Lower lobe of right lung (tissue), 2 donors: ENCODE results near the gene ID2. TPM values are rescaled to one million over a fixed set of nuclear protein-coding genes. Genes with fewer than 3 reads are reported as not detected.

Experiments used
- ATAC-seq, 2 donors: fragments of 200-7000 bp; cut with Tn5 transposase; one replicate each; pipeline ENCODE4 v1.9.1; 2020 to 2022; ENCODE audit warnings: mild to moderate bottlenecking in 2 of 2, moderate library complexity in 2 of 2
- DNase-seq: peaks from one replicate; pipeline ENCODE4 v3.0.0-alpha.2; 2020
- H3K27ac ChIP-seq: fragments of 200-600 bp; one replicate; pipeline ENCODE4 v1.8.0; 2022
- H3K27me3 ChIP-seq: fragments of 200-600 bp; one replicate; pipeline ENCODE4 v1.8.0; 2022; ENCODE audit warnings: low read depth
- H3K36me3 ChIP-seq: fragments of 200-600 bp; one replicate; pipeline ENCODE4 v1.8.0; 2022; ENCODE audit warnings: mild to moderate bottlenecking
- H3K4me1 ChIP-seq: fragments of 200-600 bp; one replicate; pipeline ENCODE4 v1.8.0; 2022
- H3K4me3 ChIP-seq: fragments of 200-600 bp; one replicate; pipeline ENCODE4 v1.8.0; 2022; ENCODE audit warnings: mild to moderate bottlenecking
- H3K9me3 ChIP-seq: fragments of 200-600 bp; one replicate; pipeline ENCODE4 v1.8.0; 2022
- intact Hi-C: fragments of 100-400 bp; cut with DNase I; formaldehyde crosslinking; loops from one replicate; pipeline ENCODE4 v1.11.0; 2022
- total RNA-seq: library from RNA; stranded (reverse); fragmentation: NEBNext Ultra II Directional; extraction: Animal tissue kit (Norgen Biotek cat#: 25700); gene quantifications from one replicate; pipeline ENCODE4 v1.2.1, GENCODE V29; 2021
- TF ChIP-seq, protein P1 (sequence below): fragments of 200-600 bp; IDR thresholded peaks from one replicate; pipeline ENCODE4 v1.8.0; 2022; ENCODE audit warnings: antibody characterized with exemption, mild to moderate bottlenecking
- donor health status: DM: no; HTN: yes; CAD: no; lungs with severe emphysema.

ID2 gene
- total RNA-seq, 1 donor from 2014 or later = 102 TPM

- Histone ChIP-seq H3K9me3 (no peaks in the 10 kb centered on the region), H3K27ac (no peak overlapping the region), H3K4me3 (no peak overlapping the region), H3K27me3 (no peaks in the 10 kb centered on the region), H3K36me3 (no peaks in the 10 kb centered on the region), H3K4me1 (no peaks in the 10 kb centered on the region)
- TF ChIP-seq, protein P1, sequence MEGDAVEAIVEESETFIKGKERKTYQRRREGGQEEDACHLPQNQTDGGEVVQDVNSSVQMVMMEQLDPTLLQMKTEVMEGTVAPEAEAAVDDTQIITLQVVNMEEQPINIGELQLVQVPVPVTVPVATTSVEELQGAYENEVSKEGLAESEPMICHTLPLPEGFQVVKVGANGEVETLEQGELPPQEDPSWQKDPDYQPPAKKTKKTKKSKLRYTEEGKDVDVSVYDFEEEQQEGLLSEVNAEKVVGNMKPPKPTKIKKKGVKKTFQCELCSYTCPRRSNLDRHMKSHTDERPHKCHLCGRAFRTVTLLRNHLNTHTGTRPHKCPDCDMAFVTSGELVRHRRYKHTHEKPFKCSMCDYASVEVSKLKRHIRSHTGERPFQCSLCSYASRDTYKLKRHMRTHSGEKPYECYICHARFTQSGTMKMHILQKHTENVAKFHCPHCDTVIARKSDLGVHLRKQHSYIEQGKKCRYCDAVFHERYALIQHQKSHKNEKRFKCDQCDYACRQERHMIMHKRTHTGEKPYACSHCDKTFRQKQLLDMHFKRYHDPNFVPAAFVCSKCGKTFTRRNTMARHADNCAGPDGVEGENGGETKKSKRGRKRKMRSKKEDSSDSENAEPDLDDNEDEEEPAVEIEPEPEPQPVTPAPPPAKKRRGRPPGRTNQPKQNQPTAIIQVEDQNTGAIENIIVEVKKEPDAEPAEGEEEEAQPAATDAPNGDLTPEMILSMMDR = no peak
- DNase-seq = no peak
- ATAC-seq = no peak
- intact Hi-C loops = no loop called here
These were observed 21.9 kb upstream of the ID2 start for GRCh38 chr2:8659735-8660492.

DNA sequence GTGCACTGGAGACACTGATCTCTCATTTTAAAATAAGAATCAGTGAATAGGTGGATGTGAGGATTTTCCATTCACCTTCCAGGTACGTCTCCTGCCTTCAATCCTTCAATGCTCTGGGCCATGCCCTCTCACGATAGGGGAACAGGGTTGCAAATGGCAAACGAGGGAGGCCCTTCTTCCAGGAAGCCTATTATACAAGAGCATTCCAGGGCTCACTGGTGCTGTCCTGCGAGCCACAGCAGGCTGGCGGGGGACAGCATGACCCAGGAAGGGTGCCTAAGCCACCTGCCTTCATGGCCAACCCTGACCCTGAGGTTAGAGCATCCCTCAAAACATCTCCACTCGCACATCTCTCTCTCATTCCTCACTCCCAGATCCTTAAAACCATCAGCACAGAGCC, 20.6 kb upstream of the ID2 start:
- Histone ChIP-seq H3K27ac (no peak overlapping the region), H3K27me3 (no peaks in the 10 kb centered on the region), H3K36me3 (no peaks in the 10 kb centered on the region), H3K9me3 (no peaks in the 10 kb centered on the region), H3K4me3 (no peak overlapping the region), H3K4me1 (no peaks in the 10 kb centered on the region)
- DNase-seq (no peak), ATAC-seq (no peak)
- TF ChIP-seq, protein P1 = no peak
- intact Hi-C loops = no loop called here

DNA sequence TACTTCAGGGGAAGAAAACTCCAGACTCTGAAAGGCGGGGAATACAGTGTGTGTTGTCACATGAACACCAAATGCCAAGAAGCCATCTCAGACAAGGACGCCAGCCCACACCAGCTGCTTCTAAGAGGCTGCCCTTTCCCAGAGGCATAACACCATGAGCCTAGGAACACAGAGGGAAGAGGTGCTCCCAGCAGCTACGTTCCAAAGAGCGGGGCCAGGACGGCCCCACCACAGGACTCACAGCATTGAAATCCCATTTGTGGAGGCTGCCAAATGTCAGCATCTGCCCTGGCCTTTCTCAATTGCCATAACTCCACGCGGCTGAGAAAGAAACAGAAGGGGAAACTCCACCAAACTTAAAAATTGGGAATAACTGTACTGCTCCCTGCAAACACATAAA, 20.1 kb upstream of the ID2 start:
- TF ChIP-seq, protein P1 = no peak
- Histone ChIP-seq H3K4me1 (no peaks in the 10 kb centered on the region), H3K9me3 (no peaks in the 10 kb centered on the region), H3K27ac (no peak overlapping the region), H3K36me3 (no peaks in the 10 kb centered on the region), H3K27me3 (no peaks in the 10 kb centered on the region), H3K4me3 (no peak overlapping the region)
- ATAC-seq (no peak), DNase-seq (no peak)
- intact Hi-C loops = no loop called here

DNA sequence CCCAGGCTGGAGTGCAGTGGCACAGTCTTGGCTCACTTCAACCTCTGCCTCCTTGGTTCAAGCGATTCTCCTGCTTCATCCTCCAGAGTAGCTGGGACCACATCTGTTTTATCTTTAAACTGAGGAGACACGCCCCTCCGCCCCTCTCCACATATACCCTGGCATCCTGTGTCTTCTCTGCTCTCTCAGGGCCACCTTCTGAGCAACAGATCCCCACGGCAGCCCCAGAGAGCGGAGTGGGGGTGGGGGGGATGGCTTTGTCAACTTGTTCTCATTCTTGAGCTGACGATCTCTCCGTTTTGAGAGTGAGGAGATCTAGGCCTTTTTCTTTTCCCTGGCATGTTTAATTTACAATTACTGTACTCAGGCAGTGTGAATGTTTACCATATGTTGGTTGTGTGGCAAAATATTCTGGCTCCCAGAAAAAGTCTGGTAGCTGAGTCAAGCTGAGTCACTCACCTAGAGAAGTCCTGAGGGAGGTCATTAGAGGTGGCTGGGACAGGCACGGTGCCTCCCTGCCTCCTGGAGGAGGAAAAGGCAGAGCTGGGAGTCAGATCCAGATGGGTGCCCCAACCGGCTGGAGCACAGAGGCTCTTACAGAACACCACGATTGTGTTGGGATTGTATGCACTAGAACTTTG, 19.5 kb upstream of the ID2 start:
- Histone ChIP-seq H3K27ac (no peak overlapping the region), H3K9me3 (no peaks in the 10 kb centered on the region), H3K27me3 (no peaks in the 10 kb centered on the region), H3K4me3 (no peak overlapping the region), H3K36me3 (no peaks in the 10 kb centered on the region), H3K4me1 (no peaks in the 10 kb centered on the region)
- peak; percentile 28 for DNase-seq
- intact Hi-C loops = no loop called here
- ATAC-seq = no peak
- TF ChIP-seq, protein P1 = no peak

- H3K4me1 ChIP-seq = no peaks in the 10 kb centered on the region
- no peaks in the 10 kb centered on the region for H3K27me3 ChIP-seq
- peak; percentile 32 for DNase-seq
- no peak overlapping the region for H3K27ac ChIP-seq
- intact Hi-C loops = no loop called here
- no peak overlapping the region for H3K4me3 ChIP-seq
- H3K9me3 ChIP-seq = no peaks in the 10 kb centered on the region
- TF ChIP-seq, protein P1 = no peak
- H3K36me3 ChIP-seq = no peaks in the 10 kb centered on the region
- no peak for ATAC-seq
These were observed 17.9 kb upstream of the ID2 start for GRCh38 chr2:8663997-8664396.
